ENCODE measurements around the gene TUBA1C. TPM values are rescaled to one million over a fixed set of nuclear protein-coding genes. Genes with fewer than 3 reads are reported as not detected.
A peak's percentile ranks its signal among the peaks of the same experiment; 100 is the strongest.

The TUBA1C gene
- polyA plus RNA-seq, 1 donor (not counting 4 experiments of a cell fraction or from before 2014, with no cell fraction given): 1,922 TPM

- H3K9ac ChIP-seq (ENCODE audit: control insufficient read depth, extremely low read depth, insufficient read depth, low read length): no peak overlapping the region
- no peak overlapping the region for H3K4me2 ChIP-seq (ENCODE audit: control insufficient read depth, extremely low read depth, insufficient read depth, low read depth, low read length)
- H3K79me2 ChIP-seq (ENCODE audit: control insufficient read depth, insufficient read depth, low read length): no peaks in the 10 kb centered on the region
- no peaks in the 10 kb centered on the region for H3K9me1 ChIP-seq (ENCODE audit: control insufficient read depth, extremely low read depth, insufficient read depth, low read length)
- H3K9me3 ChIP-seq (ENCODE audit: control insufficient read depth, low read depth, low read length): no peaks in the 10 kb centered on the region
- DNase-seq (ENCODE audit: low read depth, low spot score) (no peak), FAIRE-seq (no peak)
- no peaks in the 10 kb centered on the region for H3K27me3 ChIP-seq (ENCODE audit: control insufficient read depth, extremely low read depth, insufficient read depth, low read length)
- H4K20me1 ChIP-seq (ENCODE audit: control insufficient read depth, extremely low read depth, insufficient read depth, low read length): no peaks in the 10 kb centered on the region
- dilution Hi-C loops (cut with MboI; ENCODE audit: extremely low pct_ligation_motif_present, low sequenced_read_pairs): no loop called here
- peaks cover 3% of the 10 kb centered on the region for H3K4me1 ChIP-seq (ENCODE audit: control insufficient read depth, extremely low read depth, insufficient read depth, low read length)
- TF ChIP-seq EZH2 (IDR thresholded peaks at IDR 0.05; ENCODE audit: low read length) (no peak), CTCF (optimal IDR thresholded peaks at IDR 0.05 in 1 of 3, IDR thresholded peaks at IDR 0.05 in 1 of 3, conservative IDR thresholded peaks at IDR 0.05 in 1 of 3; ENCODE audit: extremely low read depth in 1 of 3, insufficient read depth in 2 of 3, low read length in 3 of 3) (no peak)
- H3K36me3 ChIP-seq (ENCODE audit: control insufficient read depth in 2 of 2, extremely low read depth in 1 of 2, insufficient read depth in 2 of 2, low read length in 2 of 2): no peaks in the 10 kb centered on the region
- no peak overlapping the region for H3K4me3 ChIP-seq (ENCODE audit: control insufficient read depth in 2 of 3, extremely low read depth in 1 of 3, insufficient read depth in 2 of 3, low read depth in 1 of 3, low read length in 3 of 3)
- no peak overlapping the region for H2AFZ ChIP-seq (ENCODE audit: control insufficient read depth, low read length)
- no peak overlapping the region for H3K27ac ChIP-seq (ENCODE audit: control insufficient read depth, insufficient read depth, low read length)
Observed at GRCh38 chr12:49223590-49224369, 41.1 kb upstream of the TUBA1C start.

GRCh38 chr12:49225576-49226166 lies 39.2 kb upstream of the TUBA1C start:
- H4K20me1 ChIP-seq (ENCODE audit: control insufficient read depth, extremely low read depth, insufficient read depth, low read length): no peaks in the 10 kb centered on the region
- no peak overlapping the region for H3K4me2 ChIP-seq (ENCODE audit: control insufficient read depth, extremely low read depth, insufficient read depth, low read depth, low read length)
- dilution Hi-C loops (cut with MboI; ENCODE audit: extremely low pct_ligation_motif_present, low sequenced_read_pairs): no loop called here
- H3K36me3 ChIP-seq (ENCODE audit: control insufficient read depth in 2 of 2, extremely low read depth in 1 of 2, insufficient read depth in 2 of 2, low read length in 2 of 2): no peaks in the 10 kb centered on the region
- no peaks in the 10 kb centered on the region for H3K9me3 ChIP-seq (ENCODE audit: control insufficient read depth, low read depth, low read length)
- DNase-seq (ENCODE audit: low read depth, low spot score): no peak
- no peaks in the 10 kb centered on the region for H3K79me2 ChIP-seq (ENCODE audit: control insufficient read depth, insufficient read depth, low read length)
- H3K9me1 ChIP-seq (ENCODE audit: control insufficient read depth, extremely low read depth, insufficient read depth, low read length): no peaks in the 10 kb centered on the region
- H3K4me1 ChIP-seq (ENCODE audit: control insufficient read depth, extremely low read depth, insufficient read depth, low read length): peaks cover 3% of the 10 kb centered on the region
- TF ChIP-seq CTCF (optimal IDR thresholded peaks at IDR 0.05 in 1 of 3, IDR thresholded peaks at IDR 0.05 in 1 of 3, conservative IDR thresholded peaks at IDR 0.05 in 1 of 3; ENCODE audit: extremely low read depth in 1 of 3, insufficient read depth in 2 of 3, low read length in 3 of 3): peak in 1 of 3 experiments; percentile 25
- no peak for TF ChIP-seq EZH2 (IDR thresholded peaks at IDR 0.05; ENCODE audit: low read length)
- H3K4me3 ChIP-seq (ENCODE audit: control insufficient read depth in 2 of 3, extremely low read depth in 1 of 3, insufficient read depth in 2 of 3, low read depth in 1 of 3, low read length in 3 of 3): no peak overlapping the region
- H2AFZ ChIP-seq (ENCODE audit: control insufficient read depth, low read length): no peak overlapping the region
- no peak overlapping the region for H3K9ac ChIP-seq (ENCODE audit: control insufficient read depth, extremely low read depth, insufficient read depth, low read length)
- no peaks in the 10 kb centered on the region for H3K27me3 ChIP-seq (ENCODE audit: control insufficient read depth, extremely low read depth, insufficient read depth, low read length)
- H3K27ac ChIP-seq (ENCODE audit: control insufficient read depth, insufficient read depth, low read length): no peak overlapping the region
- no peak for FAIRE-seq
